ENCODE data around the gene MRAP. TPM values are rescaled to one million over a fixed set of nuclear protein-coding genes. Genes with fewer than 3 reads are reported as not detected.
"Not testable (repeated sequence)": the region's sequence is repeated elsewhere in the genome, so short reads cannot be mapped to it uniquely, and the experiment has no call there.

MRAP gene
- total and polyA plus RNA-seq, 3 experiments from 2014 or later = not detected

DNA sequence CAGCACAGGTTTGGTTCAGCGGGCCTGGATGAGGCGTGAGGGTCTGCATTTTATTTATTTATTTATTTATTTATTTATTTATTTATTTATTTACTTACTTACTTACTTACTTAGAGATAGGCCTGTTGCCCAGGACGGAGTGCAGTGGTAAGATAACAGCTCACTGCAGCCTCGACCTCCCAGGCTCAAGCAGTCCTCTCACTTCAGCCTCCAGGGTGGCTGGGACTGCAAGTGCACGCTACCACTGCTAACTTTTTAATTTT lies 39.9 kb upstream of the MRAP start:
- H3K4me1 ChIP-seq (ENCODE audit: insufficient read depth, low read length); H3K27me3 ChIP-seq (ENCODE audit: insufficient read depth, low read length, poor library complexity, severe bottlenecking); H3K9me3 Mint-ChIP-seq; H3K4me3 ChIP-seq (ENCODE audit: low read length); POLR2A ChIA-PET; H3K4me3 Mint-ChIP-seq; DNase-seq; H3K27ac ChIP-seq (ENCODE audit: low read depth, low read length); H3K27ac Mint-ChIP-seq; H3K9me3 ChIP-seq (ENCODE audit: low read length); H3K4me1 Mint-ChIP-seq; H3K36me3 Mint-ChIP-seq; H3K36me3 ChIP-seq (ENCODE audit: insufficient read depth, low read length): not testable (repeated sequence)
- peaks cover 0 to 26% of the 10 kb centered on the region in 2 donors for H3K27me3 Mint-ChIP-seq
- CTCF ChIA-PET = interaction anchor here (1.3 to 1.9 kb wide), 2 partner anchors 387 to 393 kb away, joined by 3 to 4 read pairs; no protein-coding TSS in a partner anchor

GRCh38 chr21:32260130-32260529 lies 38.5 kb upstream of the MRAP start:
- CTCF ChIA-PET = no interaction called here
- no peak overlapping the region for H3K27ac Mint-ChIP-seq

GRCh38 chr21:32261929-32262328 lies 36.7 kb upstream of the MRAP start:
- Mint-ChIP-seq H3K27me3 (peaks cover 0 to 9% of the 10 kb centered on the region in 2 donors), H3K4me3 (no peak overlapping the region), H3K36me3 (peaks cover 0 to 11% (median 2%) of the 10 kb centered on the region in 3 donors), H3K9me3 (no peaks in the 10 kb centered on the region), H3K27ac (no peak overlapping the region), H3K4me1 (peaks cover 2 to 4% (median 3%) of the 10 kb centered on the region in 3 donors)
- H3K36me3 ChIP-seq (ENCODE audit: insufficient read depth, low read length) = peaks cover under 1% of the 10 kb centered on the region
- no peaks in the 10 kb centered on the region for H3K9me3 ChIP-seq (ENCODE audit: low read length)
- no peak overlapping the region for H3K27ac ChIP-seq (ENCODE audit: low read depth, low read length)
- H3K4me1 ChIP-seq (ENCODE audit: insufficient read depth, low read length) = no peaks in the 10 kb centered on the region
- POLR2A ChIA-PET = no interaction called here
- DNase-seq = no peak
- CTCF ChIA-PET = no interaction called here
- H3K4me3 ChIP-seq (ENCODE audit: low read length) = no peak overlapping the region
- H3K27me3 ChIP-seq (ENCODE audit: insufficient read depth, low read length, poor library complexity, severe bottlenecking) = no peaks in the 10 kb centered on the region

More at GRCh38 chr21:32260130-32260529, 38.5 kb upstream of the MRAP start:
- Histone ChIP-seq H3K9me3 (ENCODE audit: low read length) (no peaks in the 10 kb centered on the region), H3K36me3 (ENCODE audit: insufficient read depth, low read length) (no peaks in the 10 kb centered on the region), H3K4me1 (ENCODE audit: insufficient read depth, low read length) (no peaks in the 10 kb centered on the region), H3K4me3 (ENCODE audit: low read length) (no peak overlapping the region), H3K27me3 (ENCODE audit: insufficient read depth, low read length, poor library complexity, severe bottlenecking) (no peaks in the 10 kb centered on the region), H3K27ac (ENCODE audit: low read depth, low read length) (no peak overlapping the region)
- no peaks in the 10 kb centered on the region for H3K9me3 Mint-ChIP-seq
- peaks cover 2 to 4% (median 3%) of the 10 kb centered on the region in 3 donors for H3K4me1 Mint-ChIP-seq
- no peak for DNase-seq
- peaks cover 0 to 22% of the 10 kb centered on the region in 2 donors for H3K27me3 Mint-ChIP-seq
- H3K4me3 Mint-ChIP-seq = no peak overlapping the region
- POLR2A ChIA-PET = no interaction called here
- no peaks in the 10 kb centered on the region for H3K36me3 Mint-ChIP-seq

- H3K4me1 Mint-ChIP-seq; POLR2A ChIA-PET; CTCF ChIA-PET; H3K27ac ChIP-seq (ENCODE audit: low read depth, low read length); H3K27me3 Mint-ChIP-seq; H3K36me3 ChIP-seq (ENCODE audit: insufficient read depth, low read length); H3K4me1 ChIP-seq (ENCODE audit: insufficient read depth, low read length); H3K4me3 ChIP-seq (ENCODE audit: low read length); H3K27me3 ChIP-seq (ENCODE audit: insufficient read depth, low read length, poor library complexity, severe bottlenecking); H3K9me3 Mint-ChIP-seq; H3K9me3 ChIP-seq (ENCODE audit: low read length); DNase-seq; H3K4me3 Mint-ChIP-seq: not testable (repeated sequence)
- peaks cover 3 to 41% (median 5%) of the 10 kb centered on the region in 3 donors for H3K36me3 Mint-ChIP-seq
- peak overlapping the region in 1 of 8 donors; percentile 46 for H3K27ac Mint-ChIP-seq
Measured at GRCh38 chr21:32265321-32265720, 33.3 kb upstream of the MRAP start.

DNA sequence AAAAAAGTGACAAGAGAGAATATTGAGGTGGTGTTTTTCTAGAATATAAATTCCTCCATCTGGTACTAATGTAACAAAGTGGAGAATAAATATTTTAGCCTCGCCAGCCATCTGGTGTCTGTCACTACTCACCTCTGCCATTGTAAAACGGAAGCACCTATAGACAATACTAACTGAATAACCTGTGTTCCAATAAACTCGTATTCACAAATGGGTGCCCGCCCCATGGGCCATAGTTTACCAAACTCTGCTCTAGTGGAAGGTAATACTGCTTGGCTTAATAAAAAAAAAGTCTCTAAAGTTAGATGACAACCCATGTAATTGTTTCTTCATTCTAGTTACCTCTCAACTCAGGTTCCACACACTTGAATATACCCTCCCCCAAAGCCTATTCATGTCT lies 27.9 kb upstream of the MRAP start:
- Mint-ChIP-seq H3K4me3 (no peak overlapping the region), H3K27me3 (no peaks in the 10 kb centered on the region), H3K4me1 (peaks cover 0 to 3% (median 0%) of the 10 kb centered on the region in 3 donors), H3K36me3 (peaks cover 3 to 77% (median 8%) of the 10 kb centered on the region in 3 donors), H3K9me3 (no peaks in the 10 kb centered on the region), H3K27ac (peak overlapping the region in 1 of 8 donors; percentile 30)
- CTCF ChIA-PET = no interaction called here
- Histone ChIP-seq H3K4me1 (ENCODE audit: insufficient read depth, low read length) (no peaks in the 10 kb centered on the region), H3K36me3 (ENCODE audit: insufficient read depth, low read length) (peaks cover 3% of the 10 kb centered on the region), H3K4me3 (ENCODE audit: low read length) (no peak overlapping the region), H3K9me3 (ENCODE audit: low read length) (no peaks in the 10 kb centered on the region), H3K27me3 (ENCODE audit: insufficient read depth, low read length, poor library complexity, severe bottlenecking) (no peaks in the 10 kb centered on the region), H3K27ac (ENCODE audit: low read depth, low read length) (no peak overlapping the region)
- DNase-seq = no peak
- POLR2A ChIA-PET = no interaction called here

- H3K4me1 ChIP-seq (ENCODE audit: insufficient read depth, low read length) = peaks cover 18% of the 10 kb centered on the region
- H3K4me3 ChIP-seq (ENCODE audit: low read length) = no peak overlapping the region
- Mint-ChIP-seq H3K27me3 (peaks cover 0 to 7% of the 10 kb centered on the region in 2 donors), H3K4me1 (peaks cover 24 to 29% (median 28%) of the 10 kb centered on the region in 3 donors), H3K4me3 (peak overlapping the region in 5 of 7 donors; percentile 41 to 73 (median 48)), H3K27ac (peak overlapping the region in 1 of 8 donors; percentile 25), H3K36me3 (peaks cover 0 to 33% (median 6%) of the 10 kb centered on the region in 3 donors), H3K9me3 (no peaks in the 10 kb centered on the region)
- no peaks in the 10 kb centered on the region for H3K36me3 ChIP-seq (ENCODE audit: insufficient read depth, low read length)
- H3K27me3 ChIP-seq (ENCODE audit: insufficient read depth, low read length, poor library complexity, severe bottlenecking) = no peaks in the 10 kb centered on the region
- no peak for DNase-seq
- no peak overlapping the region for H3K27ac ChIP-seq (ENCODE audit: low read depth, low read length)
- CTCF ChIA-PET = no interaction called here
- no peaks in the 10 kb centered on the region for H3K9me3 ChIP-seq (ENCODE audit: low read length)
- POLR2A ChIA-PET = no interaction called here
Measured at GRCh38 chr21:32276671-32277070, 22.0 kb upstream of the MRAP start.

DNA sequence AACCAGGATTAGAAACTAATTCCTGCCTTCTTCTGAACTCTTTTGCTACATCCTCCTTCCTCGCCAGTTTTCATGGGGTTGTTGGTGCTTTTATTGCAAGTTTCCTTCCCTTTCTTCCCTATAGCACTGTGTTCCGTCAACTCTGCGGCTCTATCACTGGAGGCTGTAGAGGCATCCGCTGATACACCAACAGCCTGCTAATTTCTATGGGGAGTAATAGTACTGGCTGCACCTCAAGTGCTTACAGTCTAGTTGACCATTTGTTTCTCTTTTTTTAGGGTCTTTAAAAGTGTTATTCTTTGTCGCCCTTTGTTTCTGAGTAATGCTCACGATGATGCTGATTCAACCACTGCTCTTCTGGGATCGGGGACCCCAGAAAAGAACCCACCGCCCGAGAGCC lies 20.6 kb upstream of the MRAP start:
- peaks cover 24 to 29% (median 28%) of the 10 kb centered on the region in 3 donors for H3K4me1 Mint-ChIP-seq
- Histone ChIP-seq H3K27me3 (ENCODE audit: insufficient read depth, low read length, poor library complexity, severe bottlenecking) (no peaks in the 10 kb centered on the region), H3K4me1 (ENCODE audit: insufficient read depth, low read length) (peaks cover 18% of the 10 kb centered on the region), H3K36me3 (ENCODE audit: insufficient read depth, low read length) (no peaks in the 10 kb centered on the region), H3K4me3 (ENCODE audit: low read length) (peak overlapping the region; percentile 69), H3K27ac (ENCODE audit: low read depth, low read length) (peak overlapping the region; percentile 65), H3K9me3 (ENCODE audit: low read length) (no peaks in the 10 kb centered on the region)
- peaks cover 0 to 21% (median 5%) of the 10 kb centered on the region in 3 donors for H3K36me3 Mint-ChIP-seq
- H3K27ac Mint-ChIP-seq = peak overlapping the region; percentile 21 to 97 (median 73)
- no peak for DNase-seq
- ChIA-PET CTCF (interaction anchor here (1.1 to 1.2 kb wide), 3 partner anchors 8 to 291 kb away, joined by 3 to 4 read pairs (median 3); no protein-coding TSS in a partner anchor), POLR2A (interaction anchor here (1.4 to 1.5 kb wide), 2 partner anchors 334 to 493 kb away, joined by 3 read pairs; partner anchors contain the start of genes CFAP298 and PAXBP1)
- H3K27me3 Mint-ChIP-seq = peaks cover 0 to 7% of the 10 kb centered on the region in 2 donors
- H3K4me3 Mint-ChIP-seq = peak overlapping the region; percentile 98 to 100 (median 99)
- H3K9me3 Mint-ChIP-seq = no peaks in the 10 kb centered on the region

- Mint-ChIP-seq H3K27ac (peak within 1 kb of the TSS; percentile 93 to 98 (median 96)), H3K4me1 (peaks cover 24 to 29% (median 28%) of the 10 kb centered on the region in 3 donors)
Measured at GRCh38 chr21:32278518-32279376, 19.9 kb upstream of the MRAP start, which contains the start of gene MIS18A. Gene MIS18A (minus strand): TSS chr21:32279049. CDS start chr21:32279014, 35 bp downstream.

More at GRCh38 chr21:32278518-32279376, 19.9 kb upstream of the MRAP start, which contains the start of gene MIS18A:
- Mint-ChIP-seq H3K27me3 (peaks cover 0 to 7% of the 10 kb centered on the region in 2 donors), H3K4me3 (peak within 1 kb of the TSS; percentile 98 to 100 (median 99)), H3K9me3 (no peaks in the 10 kb centered on the region), H3K36me3 (peaks cover 0 to 16% (median 5%) of the 10 kb centered on the region in 3 donors)
- Histone ChIP-seq H3K4me3 (ENCODE audit: low read length) (peak within 1 kb of the TSS; percentile 69), H3K36me3 (ENCODE audit: insufficient read depth, low read length) (no peaks in the 10 kb centered on the region), H3K9me3 (ENCODE audit: low read length) (no peaks in the 10 kb centered on the region), H3K4me1 (ENCODE audit: insufficient read depth, low read length) (peaks cover 18% of the 10 kb centered on the region), H3K27me3 (ENCODE audit: insufficient read depth, low read length, poor library complexity, severe bottlenecking) (no peaks in the 10 kb centered on the region), H3K27ac (ENCODE audit: low read depth, low read length) (peak within 1 kb of the TSS; percentile 65)
- ChIA-PET POLR2A (interaction anchor here (1.4 to 1.5 kb wide), 2 partner anchors 333 to 493 kb away, joined by 3 read pairs; partner anchors contain the start of genes CFAP298 and PAXBP1), CTCF (interaction anchor here (0.7 to 1.2 kb wide), 4 partner anchors 9 to 290 kb away, joined by 3 to 4 read pairs (median 3); no protein-coding TSS in a partner anchor)
- DNase-seq = peak; percentile 94 to 97 (median 95)
